OCI-M2 (cell line): ENCODE data around the gene SEMA5B.

Source experiments
- DNase-seq: peaks from one replicate; lab custom pipeline; 2025; ENCODE audit not compliant: unreplicated experiment; lab: John Stamatoyannopoulos, UW

Gene SEMA5B

DNA sequence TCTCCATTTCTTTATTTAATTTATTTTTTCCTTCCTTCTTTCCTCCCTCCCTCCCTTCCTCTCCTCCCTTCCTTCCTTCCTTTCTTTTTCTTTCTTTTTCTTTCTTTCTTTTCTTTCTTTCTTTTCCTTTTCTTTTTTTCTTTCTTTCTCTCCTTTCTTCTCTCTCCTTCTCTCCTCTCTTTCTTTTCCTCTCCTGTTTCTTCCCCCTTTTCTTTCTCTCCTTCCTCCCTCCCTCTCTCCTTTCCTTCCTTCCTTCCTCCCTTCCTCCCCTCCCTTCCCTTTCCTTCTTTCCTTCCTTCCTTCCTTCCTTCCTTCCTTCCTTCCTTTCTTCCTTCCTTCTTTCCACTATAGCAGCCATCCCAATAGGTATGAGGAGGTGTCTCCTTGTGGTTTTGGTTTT is 32.5 kb upstream of the SEMA5B start:
- DNase-seq: no peak

GRCh38 chr3:123058505-123058904 is 30.9 kb upstream of the SEMA5B start:
- DNase-seq: no peak

DNA sequence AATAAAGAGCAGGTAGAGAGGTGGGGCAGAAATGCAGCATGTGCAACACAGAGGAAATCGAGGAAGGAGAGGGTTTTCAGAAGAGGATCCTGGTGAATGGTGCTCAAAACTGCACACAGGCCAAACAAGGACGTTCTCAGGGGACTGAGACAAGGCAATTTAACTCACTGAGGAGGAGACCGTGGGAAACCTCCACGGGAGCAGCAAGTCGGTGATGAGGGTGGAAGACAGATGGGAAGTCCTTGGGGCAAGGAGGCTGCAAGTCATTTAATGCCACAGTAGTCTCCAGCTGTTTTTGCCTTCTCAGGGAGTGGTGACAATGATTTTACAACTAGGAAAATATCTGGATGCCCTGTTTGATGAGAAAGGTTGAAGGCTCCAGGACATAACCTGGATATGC is 27.8 kb upstream of the SEMA5B start:
- DNase-seq: no peak

DNA sequence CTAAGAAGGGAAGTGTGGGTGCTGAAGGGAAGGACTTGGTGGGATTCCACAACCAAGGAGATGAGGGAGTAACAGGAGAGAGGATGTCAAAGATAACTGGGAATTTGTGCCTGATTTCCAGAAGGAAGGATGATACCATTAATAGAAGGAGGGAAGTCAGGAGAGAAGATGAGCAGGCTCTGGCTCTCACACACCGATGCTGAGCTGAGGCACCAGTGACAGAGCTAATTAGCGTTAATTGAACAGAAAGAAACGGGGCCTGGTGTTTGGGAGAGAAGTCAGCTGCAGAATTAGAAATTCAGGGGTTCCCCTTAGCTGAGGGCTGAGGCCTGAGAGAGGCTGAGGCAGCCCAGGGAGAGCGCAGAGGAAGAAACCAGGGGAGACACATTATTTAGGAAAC is 27.4 kb upstream of the SEMA5B start:
- DNase-seq: no peak

DNA sequence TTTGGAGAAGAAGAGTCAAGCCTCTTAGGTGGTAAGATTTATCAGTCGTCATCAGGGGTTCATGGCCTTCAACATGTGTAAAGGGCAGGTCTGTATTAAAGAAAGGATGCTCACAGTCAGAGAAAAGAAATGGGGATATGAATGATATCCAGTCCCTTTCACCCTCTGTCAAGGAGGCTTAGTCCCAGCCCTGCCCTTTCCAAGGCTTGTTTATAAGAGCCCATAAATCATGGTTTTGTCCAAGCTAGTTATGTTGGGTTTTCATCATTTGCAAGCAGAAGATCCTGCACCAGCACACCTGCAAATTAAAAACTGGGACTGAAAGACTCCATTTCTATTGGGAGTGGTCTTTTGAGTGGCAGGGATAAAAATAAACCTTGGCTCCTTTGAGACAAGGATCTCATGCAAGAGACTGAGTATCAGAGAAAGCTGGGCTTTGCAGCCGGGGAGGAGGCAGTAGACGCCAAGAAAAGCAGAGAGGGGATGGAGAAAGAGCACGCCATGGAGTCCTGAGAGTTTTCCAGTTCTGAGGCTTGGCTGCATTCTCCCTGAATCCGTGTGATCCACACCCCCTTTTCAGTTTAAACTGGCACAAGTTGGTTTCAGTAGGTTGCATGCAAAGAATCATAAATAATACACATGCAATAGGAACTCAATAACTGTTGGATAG is 26.7 kb upstream of the SEMA5B start:
- no peak for DNase-seq

DNA sequence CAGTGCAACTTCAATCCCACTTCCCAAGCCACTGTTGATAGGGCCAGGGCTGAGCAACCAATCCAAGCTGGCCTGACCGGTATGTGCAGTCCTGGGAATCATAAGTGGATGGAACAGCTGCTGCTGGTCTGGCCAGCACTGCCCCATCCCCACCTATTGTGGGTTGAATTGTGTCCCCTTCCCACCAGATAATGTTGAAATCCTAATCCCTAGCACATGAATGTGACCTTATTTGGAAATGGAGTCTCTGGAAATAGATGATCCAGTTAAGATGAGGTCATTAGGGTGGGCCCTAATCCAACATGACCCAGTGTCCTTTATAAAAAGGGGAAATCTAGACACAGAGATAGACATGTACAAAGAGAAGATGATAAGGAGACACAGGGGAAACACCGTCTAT is 25.5 kb upstream of the SEMA5B start:
- DNase-seq: no peak

DNA sequence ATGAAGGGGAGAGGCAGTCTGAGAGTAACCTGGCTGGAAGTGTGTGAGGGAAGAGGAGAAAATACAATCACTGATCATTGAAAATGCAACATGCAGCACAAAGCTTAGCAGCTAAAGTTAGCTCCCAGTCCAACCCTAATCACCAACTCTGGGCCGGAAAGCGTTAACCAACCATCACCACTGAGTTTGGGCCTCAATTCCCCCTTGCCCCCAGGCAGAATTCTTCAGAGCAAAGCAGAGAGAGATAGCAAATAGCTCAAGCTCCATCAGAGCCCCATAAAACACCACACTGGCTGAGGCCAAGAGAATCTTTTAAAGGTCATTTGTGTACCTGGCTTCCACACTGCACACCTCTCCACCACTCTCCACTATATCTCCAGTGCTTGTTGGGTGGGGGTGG is 23.1 kb upstream of the SEMA5B start:
- no peak for DNase-seq

DNA sequence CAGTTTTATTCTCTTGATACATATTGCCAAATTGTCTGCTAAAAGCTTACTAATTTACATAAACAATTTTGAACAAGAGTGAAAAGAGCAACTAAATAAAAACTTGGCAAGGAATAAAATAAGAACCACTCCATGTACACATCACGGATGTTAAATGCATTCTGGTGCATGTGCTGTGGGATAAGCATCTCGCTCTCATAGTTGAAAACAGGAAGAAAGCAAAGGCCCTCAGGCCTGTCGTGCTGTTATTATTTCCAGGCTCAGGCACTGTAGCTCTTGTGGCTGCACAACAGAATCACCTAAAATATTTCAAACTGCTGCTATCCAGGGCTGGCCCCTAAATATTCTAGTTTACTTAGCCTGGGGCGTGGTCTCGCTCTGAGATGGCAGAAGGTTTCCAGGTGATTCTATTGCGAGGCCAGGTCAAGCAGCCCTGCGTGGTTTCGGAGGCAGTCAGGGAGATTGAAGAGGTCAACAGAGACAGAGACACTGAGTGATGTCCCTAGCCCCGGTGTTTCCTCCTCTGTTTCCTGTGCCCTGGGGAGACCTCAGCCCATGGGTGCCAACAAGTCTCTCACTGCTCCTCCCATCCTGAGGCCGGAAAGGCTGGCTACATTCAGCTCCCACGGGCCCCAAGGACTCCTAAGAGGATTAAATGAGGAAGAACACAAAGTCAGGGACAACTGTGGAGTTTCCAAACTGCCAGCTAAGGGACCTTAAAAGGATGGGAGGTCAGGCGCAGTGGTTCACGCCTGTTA is 21.1 kb upstream of the SEMA5B start:
- DNase-seq: no peak

- DNase-seq: no peak
These were observed 19.4 kb upstream of the SEMA5B start for GRCh38 chr3:123047062-123047319.

- DNase-seq: no peak
These were observed 18.9 kb upstream of the SEMA5B start for GRCh38 chr3:123046262-123047061.

- DNase-seq: no peak
These were observed 17.6 kb upstream of the SEMA5B start for GRCh38 chr3:123044981-123045763.

DNA sequence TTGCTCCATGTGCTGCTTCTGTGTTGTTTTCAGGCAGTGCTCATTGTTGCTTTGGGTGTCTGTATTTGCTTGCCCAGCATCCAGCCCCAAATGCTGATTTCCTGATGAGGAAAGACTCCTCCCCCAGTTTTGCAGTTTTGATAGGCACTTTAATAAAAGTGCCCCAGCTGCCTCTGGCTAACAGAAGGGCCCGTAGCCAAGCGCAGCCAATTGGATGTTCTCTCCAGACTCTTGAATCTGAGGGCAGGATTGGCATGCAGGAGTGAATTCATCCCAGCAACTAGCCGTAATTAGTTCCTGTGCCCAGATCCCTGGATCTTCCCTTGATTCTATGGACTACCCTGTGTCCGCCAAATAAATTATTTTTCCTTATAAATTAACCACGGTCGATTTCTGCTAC is 14.8 kb upstream of the SEMA5B start:
- DNase-seq: no peak

GRCh38 chr3:123039178-123039577 is 11.6 kb upstream of the SEMA5B start:
- DNase-seq: no peak

- no peak for DNase-seq
These were observed 11.2 kb upstream of the SEMA5B start for GRCh38 chr3:123038751-123039150.

- no peak for DNase-seq
These were observed 9.4 kb upstream of the SEMA5B start for GRCh38 chr3:123037015-123037375.

- no peak for DNase-seq
These were observed 8.9 kb upstream of the SEMA5B start for GRCh38 chr3:123036352-123037014.

GRCh38 chr3:123034996-123035395 is 7.4 kb upstream of the SEMA5B start:
- DNase-seq: no peak

- DNase-seq: no peak
These were observed 6.6 kb upstream of the SEMA5B start for GRCh38 chr3:123034120-123034519.

- DNase-seq: no peak
These were observed 4.5 kb upstream of the SEMA5B start for GRCh38 chr3:123032057-123032456.

GRCh38 chr3:123031051-123031450 is 3.5 kb upstream of the SEMA5B start:
- DNase-seq: no peak

- no peak for DNase-seq
These were observed 768 bp upstream of the SEMA5B start for GRCh38 chr3:123028233-123028828.
